ENCODE results near the gene RND1.
"Not testable (repeated sequence)": the region's sequence is repeated elsewhere in the genome, so short reads cannot be mapped to it uniquely, and the experiment has no call there.

RND1 gene

GRCh38 chr12:48865281-48866051 lies at the start of gene RND1:
RND1 (minus strand) TSS chr12:48865870; CDS start chr12:48865767, 103 bp downstream.
- DNase-seq (ENCODE audit: low read depth in 2 of 2) = peak; percentile 80

GRCh38 chr12:48910196-48910595 lies 44.5 kb upstream of the RND1 start:
- DNase-seq (ENCODE audit: low read depth in 2 of 2) = no peak

- not testable (repeated sequence) for DNase-seq (ENCODE audit: low read depth in 2 of 2)
Measured at GRCh38 chr12:48909698-48910097, 44.0 kb upstream of the RND1 start.

GRCh38 chr12:48907245-48907644 lies 41.6 kb upstream of the RND1 start:
- no peak for DNase-seq (ENCODE audit: low read depth in 2 of 2)

- DNase-seq (ENCODE audit: low read depth in 2 of 2) = peak; percentile 67 to 68
Measured at GRCh38 chr12:48903982-48904411, 38.3 kb upstream of the RND1 start.

- no peak for DNase-seq (ENCODE audit: low read depth in 2 of 2)
Measured at GRCh38 chr12:48903363-48903981, 37.8 kb upstream of the RND1 start.

GRCh38 chr12:48901278-48901677 lies 35.6 kb upstream of the RND1 start:
- DNase-seq (ENCODE audit: low read depth in 2 of 2) = no peak

- DNase-seq (ENCODE audit: low read depth in 2 of 2) = no peak
Measured at GRCh38 chr12:48899651-48900050, 34.0 kb upstream of the RND1 start.

- no peak for DNase-seq (ENCODE audit: low read depth in 2 of 2)
Measured at GRCh38 chr12:48894271-48894670, 28.6 kb upstream of the RND1 start.

GRCh38 chr12:48890657-48891418 lies 25.2 kb upstream of the RND1 start:
- peak; percentile 30 to 36 for DNase-seq (ENCODE audit: low read depth in 2 of 2)

GRCh38 chr12:48889679-48890078 lies 24.0 kb upstream of the RND1 start:
- no peak for DNase-seq (ENCODE audit: low read depth in 2 of 2)

- no peak for DNase-seq (ENCODE audit: low read depth in 2 of 2)
Measured at GRCh38 chr12:48883305-48884161, 17.9 kb upstream of the RND1 start.

- no peak for DNase-seq (ENCODE audit: low read depth in 2 of 2)
Measured at GRCh38 chr12:48882972-48883304, 17.3 kb upstream of the RND1 start.

- DNase-seq (ENCODE audit: low read depth in 2 of 2) = peak in 1 of 2 experiments; percentile 12
Measured at GRCh38 chr12:48882315-48882687, 16.6 kb upstream of the RND1 start.

- no peak for DNase-seq (ENCODE audit: low read depth in 2 of 2)
Measured at GRCh38 chr12:48881686-48882314, 16.1 kb upstream of the RND1 start.

- no peak for DNase-seq (ENCODE audit: low read depth in 2 of 2)
Measured at GRCh38 chr12:48880647-48881046, 15.0 kb upstream of the RND1 start.

GRCh38 chr12:48878548-48878947 lies 12.9 kb upstream of the RND1 start:
- DNase-seq (ENCODE audit: low read depth in 2 of 2) = no peak

GRCh38 chr12:48875944-48876515 lies 10.4 kb upstream of the RND1 start:
- DNase-seq (ENCODE audit: low read depth in 2 of 2) = no peak

GRCh38 chr12:48873534-48873933 lies 7.9 kb upstream of the RND1 start:
- DNase-seq (ENCODE audit: low read depth in 2 of 2) = not testable (repeated sequence)

GRCh38 chr12:48873096-48873495 lies 7.4 kb upstream of the RND1 start:
- no peak for DNase-seq (ENCODE audit: low read depth in 2 of 2)

- DNase-seq (ENCODE audit: low read depth in 2 of 2) = no peak
Measured at GRCh38 chr12:48869191-48869590, 3.5 kb upstream of the RND1 start.
